HEK293T (cell line): ENCODE data around the gene RTKN.

Experiments
- BHLHE40 ChIP-seq: fragments of 450-650 bp; IDR thresholded peaks from 2 replicates; pipeline ENCODE4 v1.6.1; 2016; ENCODE audit warnings: mild to moderate bottlenecking, moderate library complexity, borderline replicate concordance
- ELF4 ChIP-seq: fragments of 450-650 bp; IDR thresholded peaks from 2 replicates; pipeline ENCODE4 v1.6.1; 2017; ENCODE audit warnings: antibody characterized with exemption
- FOXA1 ChIP-seq: fragments of 450-650 bp; IDR thresholded peaks from 2 replicates; pipeline ENCODE4 v1.6.1; 2016; ENCODE audit warnings: mild to moderate bottlenecking
- L3MBTL2 ChIP-seq: fragments of 450-650 bp; conservative IDR thresholded peaks from 2 replicates; pipeline ENCODE4 v1.6.1; 2016; ENCODE audit warnings: mild to moderate bottlenecking

GRCh38 chr2:74454654-74455511, 13.1 kb upstream of the RTKN start, which contains the start of gene INO80B:
- TF ChIP-seq BHLHE40 (no peak), FOXA1 (no peak), ELF4 (peak; percentile 88), L3MBTL2 (peak; percentile 27)
